Cardiac muscle cell (in vitro differentiated cells and primary cell): ENCODE results near the gene FCHSD2. TPM values are rescaled to one million over a fixed set of nuclear protein-coding genes. Genes with fewer than 3 reads are reported as not detected.
"Not testable (repeated sequence)": the region's sequence is repeated elsewhere in the genome, so short reads cannot be mapped to it uniquely, and the experiment has no call there.

Source experiments
- DNase-seq, 2 donors: peaks; one replicate each; pipeline versions ENCODE4 v3.0.0 to v3.0.0-alpha.2; 2010 to 2017; ENCODE audit warnings: low read depth in 1 of 2, low spot score in 1 of 2
- H3K27ac ChIP-seq: fragments of 200-600 bp; sonication (generic); 2 replicates; pipeline ENCODE4 v1.5.1; 2016
- H3K27me3 ChIP-seq: fragments of 200-600 bp; sonication (generic); 2 replicates; pipeline ENCODE4 v1.6.0; 2016; ENCODE audit warnings: control low read depth
- H3K36me3 ChIP-seq: fragments of 200-600 bp; sonication (generic); 2 replicates; pipeline ENCODE4 v1.5.1; 2016; ENCODE audit warnings: control low read depth
- H3K4me1 ChIP-seq: fragments of 200-600 bp; sonication (generic); 2 replicates; pipeline ENCODE4 v1.8.1; 2017; ENCODE audit warnings: low read depth, mild to moderate bottlenecking, mixed run types
- H3K4me3 ChIP-seq: fragments of 200-600 bp; sonication (generic); 2 replicates; pipeline ENCODE4 v1.5.1; 2016; ENCODE audit warnings: mild to moderate bottlenecking
- H3K9me3 ChIP-seq: fragments of 200-600 bp; sonication (generic); 2 replicates; pipeline ENCODE4 v1.5.1; 2017; ENCODE audit warnings: low read depth, mild to moderate bottlenecking, control low read depth
- CTCF ChIP-seq: IDR thresholded peaks from 2 replicates; pipeline ENCODE4 v1.5.1; 2012; ENCODE audit warnings: low read depth, mild to moderate bottlenecking, low read length
- polyA plus RNA-seq: library from polyadenylated mRNA; unstranded; fragments of >200 nt; fragmentation: Nextera tagmentation; extraction: Ambion mirVana; gene quantifications from 2 replicates; pipeline ENCODE4 v1.2.1, GENCODE V29; 2016
- total RNA-seq: library from RNA; depleted of rRNA; stranded (reverse); fragments of >200 nt; gene quantifications from 2 replicates; pipeline ENCODE4 v1.2.3, GENCODE V29; 2016

FCHSD2 gene
- total and polyA plus RNA-seq, 2 experiments from 2014 or later = 12.3 to 16.9 TPM

DNA sequence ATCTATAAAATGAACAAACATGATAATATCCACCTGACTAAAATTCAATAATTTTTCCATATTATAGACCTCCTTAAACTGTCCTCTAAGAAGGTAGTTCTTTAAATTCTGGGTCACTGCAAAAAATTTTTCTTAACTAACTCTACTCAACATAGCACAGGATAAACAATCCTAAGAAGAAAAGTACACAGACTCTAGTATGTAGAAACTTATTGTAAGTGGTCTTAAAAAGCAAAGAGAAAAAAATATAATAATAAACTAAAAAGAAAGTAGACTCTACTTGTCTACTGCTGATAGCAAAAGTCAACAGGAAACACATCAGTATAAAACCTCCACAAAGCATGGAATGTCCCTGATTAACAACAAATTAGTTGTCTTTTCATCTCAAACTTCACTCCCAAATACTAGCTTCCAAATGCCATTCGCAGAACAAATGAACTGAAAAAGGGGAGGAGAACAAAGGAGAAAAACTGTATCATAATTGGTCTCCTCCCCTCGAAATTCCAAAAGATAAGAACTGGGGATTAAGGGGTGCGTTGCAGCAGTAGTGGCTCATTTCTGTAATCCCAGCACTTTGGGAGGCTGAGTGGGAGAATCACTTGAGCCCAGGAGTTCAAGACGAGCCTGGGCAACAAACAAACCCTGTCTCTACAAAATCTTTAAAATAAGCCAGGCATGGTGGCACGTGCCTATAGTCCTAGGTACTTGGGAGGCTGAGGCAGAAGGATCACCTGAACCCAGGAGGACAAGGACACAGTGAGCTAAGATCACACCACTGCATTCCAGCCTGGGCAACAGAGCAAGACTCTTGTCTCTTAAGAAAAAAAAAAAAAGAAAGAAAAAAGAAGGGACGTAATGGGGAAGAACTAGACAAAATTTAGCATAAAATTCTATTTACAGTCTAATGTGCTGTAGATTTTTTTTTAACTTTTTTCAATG is 6.5 kb downstream of the FCHSD2 start:
- Histone ChIP-seq H3K36me3 (no peaks in the 10 kb centered on the region), H3K27ac (no peak overlapping the region), H3K4me3 (no peak overlapping the region), H3K4me1 (peaks cover 8% of the 10 kb centered on the region), H3K9me3 (no peaks in the 10 kb centered on the region), H3K27me3 (no peaks in the 10 kb centered on the region)
- TF ChIP-seq CTCF = no peak
- peak in 1 of 2 donors; percentile 16 for DNase-seq

DNA sequence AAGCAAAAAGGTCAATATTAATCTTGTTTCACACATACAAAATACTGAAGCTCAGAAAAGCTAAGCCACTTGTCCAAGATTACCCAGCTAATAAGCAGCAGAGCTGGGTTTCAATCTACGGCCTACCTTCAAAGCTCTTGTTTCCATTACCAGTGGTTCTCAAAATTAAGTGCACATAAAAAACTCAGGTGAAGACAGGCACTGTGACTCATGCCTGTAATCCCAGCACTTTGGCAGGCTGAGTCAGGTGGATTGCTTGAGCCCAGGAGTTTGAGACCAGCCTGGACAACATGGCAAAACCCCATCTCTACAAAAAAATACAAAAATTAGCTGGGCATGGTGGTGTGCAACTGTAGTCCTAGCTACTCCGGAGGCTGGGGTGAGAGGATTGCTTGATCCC is 9.8 kb downstream of the FCHSD2 start:
- not testable (repeated sequence) for H3K27me3 ChIP-seq, H3K4me3 ChIP-seq, H3K27ac ChIP-seq, DNase-seq, H3K9me3 ChIP-seq, H3K36me3 ChIP-seq, H3K4me1 ChIP-seq

GRCh38 chr11:73130181-73130580 is 11.9 kb downstream of the FCHSD2 start:
- Histone ChIP-seq H3K36me3 (no peaks in the 10 kb centered on the region), H3K9me3 (no peaks in the 10 kb centered on the region), H3K27ac (no peak overlapping the region), H3K27me3 (no peaks in the 10 kb centered on the region), H3K4me3 (no peak overlapping the region), H3K4me1 (no peaks in the 10 kb centered on the region)
- no peak for TF ChIP-seq CTCF
- no peak for DNase-seq

- Histone ChIP-seq H3K27me3 (no peaks in the 10 kb centered on the region), H3K9me3 (no peaks in the 10 kb centered on the region), H3K4me3 (no peak overlapping the region), H3K36me3 (no peaks in the 10 kb centered on the region), H3K27ac (no peak overlapping the region), H3K4me1 (no peaks in the 10 kb centered on the region)
- TF ChIP-seq CTCF = no peak
- DNase-seq = no peak
These were observed 12.9 kb downstream of the FCHSD2 start for GRCh38 chr11:73129198-73129597.

DNA sequence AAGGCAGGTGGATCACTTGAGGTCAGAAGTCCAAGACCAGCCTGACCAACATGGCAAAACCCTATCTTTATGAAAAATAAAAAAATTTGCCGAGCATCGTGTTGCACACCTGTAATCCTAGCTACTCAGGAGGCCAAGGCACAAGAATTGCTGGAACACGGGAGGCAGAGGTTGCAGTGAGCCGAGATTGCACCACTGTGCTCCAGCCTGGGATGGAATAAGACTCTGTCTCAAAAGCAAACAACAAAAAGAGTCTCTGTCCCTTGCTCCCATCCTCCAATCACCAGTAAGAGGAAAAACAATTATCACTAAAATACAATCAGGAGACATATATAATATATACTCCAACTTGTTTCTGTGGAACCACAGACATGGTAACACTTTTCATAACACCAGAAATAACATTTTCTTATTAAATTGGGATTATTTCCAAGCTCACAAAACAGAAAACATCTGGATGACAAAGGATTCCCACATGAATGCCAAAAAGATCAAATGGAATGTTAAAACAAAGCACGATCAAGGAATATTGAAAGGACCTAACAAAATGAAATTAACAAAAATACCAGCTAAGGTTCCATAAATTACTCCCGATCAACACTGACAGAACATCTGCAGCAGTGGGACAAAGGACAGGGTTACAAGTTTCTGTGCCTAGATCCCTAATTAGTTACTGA is 15.2 kb downstream of the FCHSD2 start:
- Histone ChIP-seq H3K4me3 (no peak overlapping the region), H3K27ac (no peak overlapping the region), H3K36me3 (no peaks in the 10 kb centered on the region), H3K4me1 (no peaks in the 10 kb centered on the region), H3K9me3 (no peaks in the 10 kb centered on the region), H3K27me3 (no peaks in the 10 kb centered on the region)
- DNase-seq = peak in 1 of 2 donors; percentile 22
- TF ChIP-seq CTCF = no peak

DNA sequence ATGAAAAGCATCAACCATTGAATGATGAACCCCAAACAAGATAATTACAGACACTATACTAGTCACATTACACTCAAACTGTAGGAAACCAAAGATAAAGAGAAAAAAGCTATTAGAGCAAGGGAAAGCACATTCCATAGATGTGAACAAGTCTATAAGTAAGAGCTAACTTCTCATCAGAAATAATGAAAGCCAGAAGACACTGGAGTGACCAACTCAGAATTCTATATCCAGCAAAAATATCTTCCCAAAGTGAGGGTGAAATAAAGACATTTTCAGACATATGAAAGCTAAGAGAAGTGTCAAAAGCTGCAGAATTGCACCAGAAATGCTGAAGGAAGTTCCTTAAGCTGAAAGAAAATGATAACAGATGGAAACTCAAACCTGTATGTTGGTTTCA is 17.3 kb downstream of the FCHSD2 start:
- no peak for TF ChIP-seq CTCF
- no peaks in the 10 kb centered on the region for H3K36me3 ChIP-seq
- H3K27me3 ChIP-seq = no peaks in the 10 kb centered on the region
- no peak overlapping the region for H3K4me3 ChIP-seq
- H3K27ac ChIP-seq = no peak overlapping the region
- H3K4me1 ChIP-seq = no peaks in the 10 kb centered on the region
- DNase-seq = no peak
- H3K9me3 ChIP-seq = no peaks in the 10 kb centered on the region

DNA sequence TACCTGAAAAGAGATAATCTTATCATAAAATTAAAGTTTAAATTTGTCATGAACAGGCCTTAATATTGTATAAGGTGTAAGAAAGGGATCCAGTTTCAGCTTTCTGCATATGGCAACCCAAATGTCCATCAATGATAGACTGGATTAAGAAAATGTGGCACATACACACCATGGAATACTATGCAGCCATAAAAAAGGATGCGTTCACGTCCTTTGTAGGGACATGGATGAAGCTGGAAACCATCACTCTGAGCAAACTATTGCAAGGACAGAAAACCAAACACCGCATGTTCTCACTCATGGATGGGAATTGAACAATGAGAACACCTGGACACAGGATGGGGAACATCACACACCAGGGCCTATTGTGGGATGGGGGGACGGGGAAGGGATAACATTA is 18.2 kb downstream of the FCHSD2 start:
- not testable (repeated sequence) for H3K4me1 ChIP-seq, H3K9me3 ChIP-seq, H3K36me3 ChIP-seq, H3K4me3 ChIP-seq, DNase-seq, H3K27me3 ChIP-seq, H3K27ac ChIP-seq
